GM21381 (cell line): ENCODE data around the gene PSMD11.

ENCODE experiments used
- ATAC-seq: cut with Tn5 transposase; IDR thresholded peaks from one replicate; pipeline ENCODE4 v1.9.1; 2021; ENCODE audit warnings: mild to moderate bottlenecking, moderate library complexity; ENCODE audit not compliant: unreplicated experiment

The PSMD11 gene

DNA sequence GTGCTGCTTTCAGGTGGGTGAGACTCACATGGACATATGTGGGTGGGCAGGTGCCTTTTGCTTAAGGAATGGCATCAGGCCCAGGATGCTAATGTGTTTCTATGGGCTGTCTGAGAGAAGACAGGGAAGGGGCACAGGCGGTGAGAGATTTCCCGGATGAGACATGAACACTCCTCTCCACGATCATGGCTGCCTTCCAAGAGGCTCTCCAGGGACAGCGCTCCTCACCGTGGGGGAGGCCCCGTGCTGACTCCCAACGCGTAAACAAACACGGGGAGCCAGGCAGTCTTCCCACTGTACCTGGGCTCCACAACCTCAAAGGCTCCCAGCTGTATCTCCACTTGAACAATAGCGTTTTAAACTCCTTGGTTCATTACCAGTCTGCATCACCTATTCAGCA lies 85.3 kb downstream of the PSMD11 start:
- no peak for ATAC-seq
